NT2/D1 (cell line): ENCODE measurements around the gene MGAM2.

ENCODE experiments used
- DNase-seq: peaks from one replicate; pipeline ENCODE4 v3.0.0-alpha.2; 2011; ENCODE audit warnings: low read depth, low spot score
- H3K27me3 ChIP-seq: 2 replicates; pipeline ENCODE4 v1.6.0; 2011; ENCODE audit warnings: mild to moderate bottlenecking; ENCODE audit not compliant: insufficient read length, insufficient read depth
- H3K36me3 ChIP-seq: 2 replicates; pipeline ENCODE4 v1.6.1; 2011; ENCODE audit warnings: mild to moderate bottlenecking, low read length, mixed read lengths; ENCODE audit not compliant: insufficient read depth, insufficient read length
- H3K4me1 ChIP-seq: 2 replicates; pipeline ENCODE4 v1.5.1; 2011; ENCODE audit not compliant: insufficient read depth, insufficient read length
- H3K4me3 ChIP-seq: 2 replicates; pipeline ENCODE4 v1.5.1; 2011; ENCODE audit warnings: low read depth; ENCODE audit not compliant: insufficient read length
- H3K9ac ChIP-seq: 2 replicates; pipeline ENCODE4 v1.6.0; 2011; ENCODE audit warnings: low read depth; ENCODE audit not compliant: insufficient read length
- H3K9me3 ChIP-seq: 2 replicates; pipeline ENCODE4 v1.5.1; 2011; ENCODE audit warnings: mild to moderate bottlenecking, low read length; ENCODE audit not compliant: insufficient read depth
- SUZ12 ChIP-seq: IDR thresholded peaks from 2 replicates; pipeline ENCODE4 v1.6.1; 2011; ENCODE audit not compliant: insufficient read length, insufficient read depth; ENCODE audit errors: extremely low read depth
- YY1 ChIP-seq: IDR thresholded peaks from 2 replicates; pipeline ENCODE4 v1.6.1; 2011; ENCODE audit not compliant: insufficient read length, insufficient read depth
- ZNF274 ChIP-seq: IDR thresholded peaks from 2 replicates; pipeline ENCODE4 v1.6.1; 2011; ENCODE audit warnings: mild to moderate bottlenecking, low read depth, low read length

The MGAM2 gene

DNA sequence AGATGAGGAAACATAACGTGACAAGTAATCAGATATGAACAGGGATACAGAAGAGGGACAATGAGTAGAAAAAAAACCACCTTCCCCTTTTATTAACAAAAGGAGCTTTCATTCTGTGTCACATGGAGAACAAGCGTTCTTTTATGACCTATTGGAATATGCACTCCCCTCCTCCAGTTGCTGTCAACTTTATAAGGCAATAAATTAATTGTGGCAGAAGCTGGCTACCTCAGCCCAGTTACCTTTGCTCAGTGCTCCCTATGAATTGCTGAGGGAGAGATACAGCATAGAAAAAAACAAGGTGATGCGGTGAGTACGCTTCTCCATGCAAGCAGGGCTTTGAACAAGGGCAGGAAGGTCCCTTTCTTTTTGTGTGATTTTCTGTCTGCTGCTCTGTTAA, at the start of gene MGAM2:
TSS of gene MGAM2 (plus strand) at position 220 of the 400 bp plus-strand sequence. CDS start 5,156 bp downstream, outside the sequence.
- TF ChIP-seq YY1, result no peak
- TF ChIP-seq SUZ12, result no peak
- TF ChIP-seq ZNF274, result no peak
- DNase-seq, result no peak
- Histone ChIP-seq H3K9ac (no peak within 1 kb of the TSS), H3K4me1 (peaks cover 4% of the 10 kb centered on the region), H3K4me3 (no peak within 1 kb of the TSS), H3K27me3 (no peaks in the 10 kb centered on the region), H3K36me3 (no peaks in the 10 kb centered on the region), H3K9me3 (no peaks in the 10 kb centered on the region)

GRCh38 chr7:142063551-142064442, 47.7 kb upstream of the MGAM2 start:
- Histone ChIP-seq H3K4me3 (no peak overlapping the region), H3K36me3 (no peaks in the 10 kb centered on the region), H3K9ac (no peak overlapping the region), H3K27me3 (no peaks in the 10 kb centered on the region), H3K4me1 (no peaks in the 10 kb centered on the region), H3K9me3 (no peaks in the 10 kb centered on the region)
- TF ChIP-seq SUZ12 (no peak), ZNF274 (no peak), YY1 (no peak)
- DNase-seq, result no peak

DNA sequence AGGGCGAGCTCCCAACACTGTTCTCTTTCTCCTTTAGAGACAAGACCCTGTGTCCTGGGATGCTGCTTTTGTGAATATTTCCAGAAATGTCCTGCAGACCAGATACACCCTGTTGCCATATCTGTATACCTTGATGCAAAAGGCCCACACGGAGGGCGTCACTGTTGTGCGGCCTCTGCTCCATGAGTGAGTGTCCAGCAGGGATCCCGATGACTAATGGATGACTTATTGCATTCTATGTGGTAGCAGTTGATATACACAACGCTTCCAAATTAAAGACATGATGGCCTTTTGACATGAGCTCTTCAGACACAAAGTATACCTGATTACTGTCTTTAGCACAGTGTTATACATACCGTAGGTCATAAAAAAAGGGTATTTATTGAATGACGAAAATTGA, 45.0 kb upstream of the MGAM2 start:
- Histone ChIP-seq H3K9me3 (no peaks in the 10 kb centered on the region), H3K27me3 (no peaks in the 10 kb centered on the region), H3K4me3 (no peak overlapping the region), H3K9ac (no peak overlapping the region), H3K36me3 (no peaks in the 10 kb centered on the region), H3K4me1 (no peaks in the 10 kb centered on the region)
- no peak for TF ChIP-seq SUZ12
- TF ChIP-seq ZNF274, result no peak
- TF ChIP-seq YY1, result no peak
- DNase-seq, result no peak

- H3K4me3 ChIP-seq, result no peak overlapping the region
- no peak overlapping the region for H3K9ac ChIP-seq
- H3K27me3 ChIP-seq, result no peaks in the 10 kb centered on the region
- H3K9me3 ChIP-seq, result no peaks in the 10 kb centered on the region
- DNase-seq, result no peak
- no peak for TF ChIP-seq YY1
- TF ChIP-seq SUZ12, result no peak
- no peak for TF ChIP-seq ZNF274
- no peaks in the 10 kb centered on the region for H3K36me3 ChIP-seq
- H3K4me1 ChIP-seq, result no peaks in the 10 kb centered on the region
Measured at GRCh38 chr7:142077762-142078161, 33.8 kb upstream of the MGAM2 start.

- Histone ChIP-seq H3K4me3 (no peak overlapping the region), H3K27me3 (no peaks in the 10 kb centered on the region), H3K36me3 (no peaks in the 10 kb centered on the region), H3K9ac (no peak overlapping the region), H3K9me3 (no peaks in the 10 kb centered on the region), H3K4me1 (no peaks in the 10 kb centered on the region)
- DNase-seq, result no peak
- TF ChIP-seq ZNF274 (no peak), SUZ12 (no peak), YY1 (no peak)
Measured at GRCh38 chr7:142083605-142084004, 27.9 kb upstream of the MGAM2 start.

- no peak for DNase-seq
- no peaks in the 10 kb centered on the region for H3K4me1 ChIP-seq
- TF ChIP-seq SUZ12 (no peak), YY1 (no peak), ZNF274 (no peak)
- no peaks in the 10 kb centered on the region for H3K27me3 ChIP-seq
- no peak overlapping the region for H3K9ac ChIP-seq
- H3K36me3 ChIP-seq, result no peaks in the 10 kb centered on the region
- H3K4me3 ChIP-seq, result no peak overlapping the region
- H3K9me3 ChIP-seq, result no peaks in the 10 kb centered on the region
Measured at GRCh38 chr7:142085428-142085827, 26.1 kb upstream of the MGAM2 start.

DNA sequence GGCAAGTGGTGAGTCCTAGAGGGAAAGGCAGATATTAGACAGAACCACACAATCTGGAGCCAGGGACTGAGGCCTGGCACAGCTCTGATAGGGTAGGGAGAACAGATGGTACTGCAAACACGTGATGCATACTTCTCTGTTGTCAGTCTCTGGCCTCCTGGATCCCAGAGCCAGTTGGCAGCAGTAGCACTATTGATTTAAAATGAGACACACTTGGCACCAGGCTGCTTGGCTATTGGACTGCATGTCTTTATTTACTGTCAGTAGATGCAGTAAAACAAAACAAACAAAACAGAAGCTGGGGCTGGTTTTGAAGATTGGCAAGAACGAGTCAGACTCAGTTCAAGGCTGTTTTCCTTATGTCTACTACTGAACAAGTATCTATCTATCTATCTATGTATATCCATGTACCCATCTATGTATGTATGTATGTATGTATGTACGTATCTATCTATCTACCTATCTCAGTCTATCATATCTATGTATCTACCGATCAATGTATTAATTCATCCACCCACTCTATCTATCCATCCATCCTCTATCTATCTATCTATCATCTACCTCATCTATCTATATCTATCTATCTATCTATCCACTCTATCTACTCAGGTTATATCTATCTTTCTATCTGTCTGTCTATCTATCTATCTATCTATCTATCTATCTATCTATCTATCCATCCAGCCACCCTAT, 23.4 kb upstream of the MGAM2 start:
- no peaks in the 10 kb centered on the region for H3K4me1 ChIP-seq
- H3K9ac ChIP-seq, result no peak overlapping the region
- no peak for DNase-seq
- H3K9me3 ChIP-seq, result no peaks in the 10 kb centered on the region
- no peaks in the 10 kb centered on the region for H3K27me3 ChIP-seq
- H3K36me3 ChIP-seq, result no peaks in the 10 kb centered on the region
- TF ChIP-seq SUZ12, result no peak
- TF ChIP-seq ZNF274, result no peak
- TF ChIP-seq YY1, result no peak
- H3K4me3 ChIP-seq, result no peak overlapping the region
